ENCODE data around the gene USP32. TPM values are rescaled to one million over a fixed set of nuclear protein-coding genes. Genes with fewer than 3 reads are reported as not detected.

Gene USP32
- polyA plus RNA-seq, 1 donor (not counting 4 experiments of a cell fraction or from before 2014, with no cell fraction given) = 37.6 TPM

DNA sequence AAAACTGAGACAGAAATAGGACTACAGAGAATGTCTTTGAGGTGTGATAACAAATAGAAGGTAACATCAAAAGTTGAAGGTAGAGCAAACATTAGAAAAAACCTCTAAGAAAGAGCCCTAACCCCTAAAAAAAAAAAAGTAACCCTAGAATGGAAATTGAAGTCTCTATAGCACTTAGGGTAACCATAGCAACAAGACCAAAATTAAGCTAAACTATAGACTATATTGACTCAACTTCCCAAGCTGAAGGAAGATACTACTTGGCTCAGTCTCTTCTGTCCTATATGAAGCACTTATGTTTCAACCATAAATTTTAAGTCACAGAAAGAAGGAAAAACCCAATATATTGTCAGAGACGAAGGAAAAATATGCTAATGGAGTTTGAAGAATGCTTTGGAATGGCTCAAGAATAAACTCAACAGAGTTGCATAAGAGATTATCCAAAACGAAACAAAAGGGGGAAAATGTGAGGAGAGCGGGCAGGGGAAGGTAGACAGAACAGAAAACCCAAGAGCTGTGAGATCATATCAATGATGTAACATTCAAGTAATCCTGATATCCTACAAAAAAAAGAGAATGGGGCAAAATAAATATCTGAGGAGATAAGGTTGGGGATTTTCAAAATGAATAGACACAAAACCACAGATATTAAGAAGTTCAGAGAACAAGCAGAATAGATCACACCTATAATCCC is 88.4 kb downstream of the USP32 start:
- Histone ChIP-seq H3K4me1 (ENCODE audit: control insufficient read depth, extremely low read depth, insufficient read depth, low read length) (no peaks in the 10 kb centered on the region), H3K36me3 (ENCODE audit: control insufficient read depth in 2 of 2, extremely low read depth in 1 of 2, insufficient read depth in 2 of 2, low read length in 2 of 2) (no peaks in the 10 kb centered on the region), H2AFZ (ENCODE audit: control insufficient read depth, low read length) (no peak overlapping the region), H4K20me1 (ENCODE audit: control insufficient read depth, extremely low read depth, insufficient read depth, low read length) (no peaks in the 10 kb centered on the region), H3K27ac (ENCODE audit: control insufficient read depth, insufficient read depth, low read length) (no peak overlapping the region), H3K9me1 (ENCODE audit: control insufficient read depth, extremely low read depth, insufficient read depth, low read length) (no peaks in the 10 kb centered on the region), H3K27me3 (ENCODE audit: control insufficient read depth, extremely low read depth, insufficient read depth, low read length) (no peaks in the 10 kb centered on the region), H3K9me3 (ENCODE audit: control insufficient read depth, low read depth, low read length) (no peaks in the 10 kb centered on the region), H3K4me2 (ENCODE audit: control insufficient read depth, extremely low read depth, insufficient read depth, low read depth, low read length) (no peak overlapping the region), H3K4me3 (ENCODE audit: control insufficient read depth in 2 of 3, extremely low read depth in 1 of 3, insufficient read depth in 2 of 3, low read depth in 1 of 3, low read length in 3 of 3) (no peak overlapping the region), H3K9ac (ENCODE audit: control insufficient read depth, extremely low read depth, insufficient read depth, low read length) (no peak overlapping the region), H3K79me2 (ENCODE audit: control insufficient read depth, insufficient read depth, low read length) (peaks cover 26% of the 10 kb centered on the region)
- TF ChIP-seq, protein P1, sequence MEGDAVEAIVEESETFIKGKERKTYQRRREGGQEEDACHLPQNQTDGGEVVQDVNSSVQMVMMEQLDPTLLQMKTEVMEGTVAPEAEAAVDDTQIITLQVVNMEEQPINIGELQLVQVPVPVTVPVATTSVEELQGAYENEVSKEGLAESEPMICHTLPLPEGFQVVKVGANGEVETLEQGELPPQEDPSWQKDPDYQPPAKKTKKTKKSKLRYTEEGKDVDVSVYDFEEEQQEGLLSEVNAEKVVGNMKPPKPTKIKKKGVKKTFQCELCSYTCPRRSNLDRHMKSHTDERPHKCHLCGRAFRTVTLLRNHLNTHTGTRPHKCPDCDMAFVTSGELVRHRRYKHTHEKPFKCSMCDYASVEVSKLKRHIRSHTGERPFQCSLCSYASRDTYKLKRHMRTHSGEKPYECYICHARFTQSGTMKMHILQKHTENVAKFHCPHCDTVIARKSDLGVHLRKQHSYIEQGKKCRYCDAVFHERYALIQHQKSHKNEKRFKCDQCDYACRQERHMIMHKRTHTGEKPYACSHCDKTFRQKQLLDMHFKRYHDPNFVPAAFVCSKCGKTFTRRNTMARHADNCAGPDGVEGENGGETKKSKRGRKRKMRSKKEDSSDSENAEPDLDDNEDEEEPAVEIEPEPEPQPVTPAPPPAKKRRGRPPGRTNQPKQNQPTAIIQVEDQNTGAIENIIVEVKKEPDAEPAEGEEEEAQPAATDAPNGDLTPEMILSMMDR (optimal IDR thresholded peaks at IDR 0.05 in 1 of 3, IDR thresholded peaks at IDR 0.05 in 1 of 3, conservative IDR thresholded peaks at IDR 0.05 in 1 of 3; ENCODE audit: extremely low read depth in 1 of 3, insufficient read depth in 2 of 3, low read length in 3 of 3) = no peak
- no peak for TF ChIP-seq EZH2 (IDR thresholded peaks at IDR 0.05; ENCODE audit: low read length)
- DNase-seq (ENCODE audit: low read depth, low spot score) (no peak), FAIRE-seq (no peak)
- dilution Hi-C loops (cut with MboI; ENCODE audit: extremely low pct_ligation_motif_present, low sequenced_read_pairs) = no loop called here

DNA sequence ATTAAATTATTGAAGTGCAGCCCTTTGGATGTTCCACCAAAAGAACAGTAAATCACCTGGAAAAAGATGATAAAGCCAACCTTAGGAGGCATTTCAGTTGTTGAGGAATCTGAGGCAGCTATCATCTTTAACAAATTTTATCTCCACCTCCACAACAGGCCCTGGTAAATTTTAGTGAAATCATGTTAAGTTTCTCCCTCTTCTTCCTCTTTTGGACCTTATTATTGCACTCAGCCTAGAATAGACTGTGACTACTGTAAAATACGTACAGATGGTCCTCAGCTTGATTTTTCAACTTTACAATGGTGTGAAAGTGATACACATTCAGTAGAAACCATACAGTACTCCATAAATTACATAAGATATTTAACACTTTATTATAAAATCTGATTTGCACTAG is 90.3 kb downstream of the USP32 start:
- no peak for TF ChIP-seq EZH2 (IDR thresholded peaks at IDR 0.05; ENCODE audit: low read length)
- no peak overlapping the region for H3K4me2 ChIP-seq (ENCODE audit: control insufficient read depth, extremely low read depth, insufficient read depth, low read depth, low read length)
- no peaks in the 10 kb centered on the region for H4K20me1 ChIP-seq (ENCODE audit: control insufficient read depth, extremely low read depth, insufficient read depth, low read length)
- no peak overlapping the region for H3K4me3 ChIP-seq (ENCODE audit: control insufficient read depth in 2 of 3, extremely low read depth in 1 of 3, insufficient read depth in 2 of 3, low read depth in 1 of 3, low read length in 3 of 3)
- dilution Hi-C loops (cut with MboI; ENCODE audit: extremely low pct_ligation_motif_present, low sequenced_read_pairs) = no loop called here
- H3K9me3 ChIP-seq (ENCODE audit: control insufficient read depth, low read depth, low read length) = no peaks in the 10 kb centered on the region
- no peaks in the 10 kb centered on the region for H3K27me3 ChIP-seq (ENCODE audit: control insufficient read depth, extremely low read depth, insufficient read depth, low read length)
- no peaks in the 10 kb centered on the region for H3K9me1 ChIP-seq (ENCODE audit: control insufficient read depth, extremely low read depth, insufficient read depth, low read length)
- H3K27ac ChIP-seq (ENCODE audit: control insufficient read depth, insufficient read depth, low read length) = no peak overlapping the region
- H2AFZ ChIP-seq (ENCODE audit: control insufficient read depth, low read length) = no peak overlapping the region
- peaks cover 22% of the 10 kb centered on the region for H3K79me2 ChIP-seq (ENCODE audit: control insufficient read depth, insufficient read depth, low read length)
- H3K9ac ChIP-seq (ENCODE audit: control insufficient read depth, extremely low read depth, insufficient read depth, low read length) = no peak overlapping the region
- no peaks in the 10 kb centered on the region for H3K4me1 ChIP-seq (ENCODE audit: control insufficient read depth, extremely low read depth, insufficient read depth, low read length)
- H3K36me3 ChIP-seq (ENCODE audit: control insufficient read depth in 2 of 2, extremely low read depth in 1 of 2, insufficient read depth in 2 of 2, low read length in 2 of 2) = no peaks in the 10 kb centered on the region
- FAIRE-seq (no peak), DNase-seq (ENCODE audit: low read depth, low spot score) (no peak)

DNA sequence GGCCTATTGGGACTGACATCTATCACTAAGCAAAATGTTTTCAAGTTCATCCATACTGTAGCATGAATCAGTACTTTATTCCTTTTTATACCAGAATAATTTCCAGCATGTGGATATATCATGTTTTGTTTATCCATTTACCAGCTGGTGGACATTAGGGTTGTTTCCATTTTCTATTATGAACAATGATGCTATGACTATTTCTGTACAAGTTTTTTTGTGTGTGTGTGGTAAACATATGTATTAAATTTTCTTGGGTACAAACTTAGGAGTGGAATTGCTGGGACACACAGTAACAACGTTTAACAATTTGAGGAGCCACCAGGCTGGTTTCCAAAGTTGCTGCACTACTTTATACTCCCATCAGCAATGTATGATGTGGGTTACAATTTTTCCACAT is 91.0 kb downstream of the USP32 start:
- Histone ChIP-seq H3K9me1 (ENCODE audit: control insufficient read depth, extremely low read depth, insufficient read depth, low read length) (no peaks in the 10 kb centered on the region), H3K9ac (ENCODE audit: control insufficient read depth, extremely low read depth, insufficient read depth, low read length) (no peak overlapping the region), H3K27ac (ENCODE audit: control insufficient read depth, insufficient read depth, low read length) (no peak overlapping the region), H3K36me3 (ENCODE audit: control insufficient read depth in 2 of 2, extremely low read depth in 1 of 2, insufficient read depth in 2 of 2, low read length in 2 of 2) (no peaks in the 10 kb centered on the region), H2AFZ (ENCODE audit: control insufficient read depth, low read length) (no peak overlapping the region), H3K4me2 (ENCODE audit: control insufficient read depth, extremely low read depth, insufficient read depth, low read depth, low read length) (no peak overlapping the region), H4K20me1 (ENCODE audit: control insufficient read depth, extremely low read depth, insufficient read depth, low read length) (no peaks in the 10 kb centered on the region), H3K4me3 (ENCODE audit: control insufficient read depth in 2 of 3, extremely low read depth in 1 of 3, insufficient read depth in 2 of 3, low read depth in 1 of 3, low read length in 3 of 3) (no peak overlapping the region), H3K27me3 (ENCODE audit: control insufficient read depth, extremely low read depth, insufficient read depth, low read length) (no peaks in the 10 kb centered on the region), H3K4me1 (ENCODE audit: control insufficient read depth, extremely low read depth, insufficient read depth, low read length) (no peaks in the 10 kb centered on the region), H3K9me3 (ENCODE audit: control insufficient read depth, low read depth, low read length) (no peaks in the 10 kb centered on the region), H3K79me2 (ENCODE audit: control insufficient read depth, insufficient read depth, low read length) (peaks cover 24% of the 10 kb centered on the region)
- FAIRE-seq (no peak), DNase-seq (ENCODE audit: low read depth, low spot score) (no peak)
- dilution Hi-C loops (cut with MboI; ENCODE audit: extremely low pct_ligation_motif_present, low sequenced_read_pairs) = no loop called here
- TF ChIP-seq EZH2 (IDR thresholded peaks at IDR 0.05; ENCODE audit: low read length) = no peak
- TF ChIP-seq, protein P1 (optimal IDR thresholded peaks at IDR 0.05 in 1 of 3, IDR thresholded peaks at IDR 0.05 in 1 of 3, conservative IDR thresholded peaks at IDR 0.05 in 1 of 3; ENCODE audit: extremely low read depth in 1 of 3, insufficient read depth in 2 of 3, low read length in 3 of 3) = no peak
